AG04449 (cell line): ENCODE measurements around the gene PTX4.

Source experiments
- CTCF ChIA-PET: fragments of 350-600 bp; formaldehyde crosslinking; extraction: SDS; loops from one replicate; lab custom pipeline; 2021; ENCODE audit warnings: antibody characterized with exemption; lab: Yijun Ruan, JAX
- POLR2A ChIA-PET: fragments of 400-600, 350-600 bp; formaldehyde crosslinking; extraction: SDS; loops from one replicate; lab custom pipeline; 2020; ENCODE audit warnings: antibody characterized with exemption, inconsistent platforms; lab: Yijun Ruan, JAX
- DNase-seq: peaks from one replicate; pipeline ENCODE4 v3.0.0-alpha.2; 2010; ENCODE audit warnings: low read depth, low spot score
- H3K4me3 ChIP-seq: 2 replicates; pipeline ENCODE4 v1.5.1; 2011; ENCODE audit warnings: low read depth, mild to moderate bottlenecking, control low read depth, low read length
- CTCF ChIP-seq: IDR thresholded peaks from one replicate; pipeline ENCODE4 v1.5.1; 2011; ENCODE audit warnings: mild to moderate bottlenecking, moderate library complexity, low read length, control low read depth, inconsistent platforms; ENCODE audit not compliant: insufficient read depth; ENCODE audit errors: missing control alignments

Gene PTX4

DNA sequence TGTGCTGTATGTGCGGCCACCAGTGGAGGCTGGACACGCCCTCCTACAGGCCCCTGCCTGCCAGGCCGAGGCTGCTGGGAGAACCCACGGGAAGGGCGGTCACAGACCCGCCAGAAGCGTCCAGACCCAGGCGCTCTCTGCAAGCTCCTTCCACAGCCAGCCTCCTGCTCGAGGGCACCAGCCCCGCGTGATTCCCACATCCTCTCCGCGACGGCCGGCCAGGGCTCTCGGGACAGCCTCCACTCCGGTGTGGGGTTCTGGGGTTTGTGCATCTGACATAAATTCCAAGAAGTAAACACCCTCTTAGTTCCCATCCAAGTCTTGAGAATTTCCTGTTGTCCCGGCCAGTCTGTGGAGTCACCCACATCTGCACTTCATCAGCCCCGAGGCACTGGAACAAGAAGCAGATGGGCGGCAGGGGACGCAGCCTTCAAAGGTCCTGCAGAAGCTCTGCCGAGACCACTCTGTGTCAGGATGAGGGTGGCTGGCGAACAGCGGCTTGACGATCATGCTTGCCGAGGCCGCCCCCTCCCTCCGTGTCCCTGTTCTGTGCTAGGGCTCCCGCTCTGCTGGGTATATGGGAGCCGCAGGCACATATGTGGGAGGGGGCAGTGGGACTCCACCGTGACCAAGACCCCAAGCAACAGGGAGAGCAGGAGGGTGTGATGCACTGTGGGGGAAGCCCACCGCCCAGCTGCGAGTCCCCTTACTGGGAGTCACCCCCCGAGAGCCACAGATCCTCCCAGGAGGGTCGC, 42.3 kb upstream of the PTX4 start:
- TF ChIP-seq CTCF, result peak; percentile 11
- ChIA-PET CTCF (no interaction called here), POLR2A (no interaction called here)
- no peak overlapping the region for H3K4me3 ChIP-seq
- DNase-seq, result peak; percentile 37

GRCh38 chr16:1530349-1530882, 41.7 kb upstream of the PTX4 start:
- ChIA-PET POLR2A (no interaction called here), CTCF (no interaction called here)

DNA sequence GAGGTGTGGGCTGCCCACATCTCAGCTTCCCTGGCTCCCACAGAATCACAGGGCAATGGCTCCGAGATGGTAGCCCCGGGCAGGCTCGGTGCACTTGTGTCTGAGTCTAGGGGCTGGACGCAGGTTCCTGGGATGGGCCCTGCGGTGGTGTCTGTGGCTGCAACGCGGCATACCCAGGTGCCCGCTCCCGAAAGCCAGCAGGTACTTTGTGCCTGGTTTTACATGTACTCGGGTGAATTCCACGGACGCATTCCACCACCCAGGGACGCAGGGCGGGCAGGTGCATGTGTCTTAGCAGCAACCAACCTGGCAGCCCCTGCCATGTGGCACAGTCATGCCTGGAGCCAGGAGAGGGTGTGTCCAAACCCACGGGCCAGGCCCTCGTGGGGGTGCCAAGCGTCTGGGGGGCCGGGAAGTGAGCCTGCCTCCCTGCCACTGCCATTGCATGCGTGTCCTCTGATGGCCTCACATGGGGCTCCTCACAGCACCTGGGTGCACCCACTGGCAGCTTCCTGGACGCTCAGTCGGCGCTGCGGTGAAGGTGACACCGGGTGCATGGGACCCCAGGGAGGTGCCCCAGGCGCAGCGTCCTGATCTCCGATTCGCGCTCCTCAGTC, 40.3 kb upstream of the PTX4 start:
- ChIA-PET CTCF (interaction anchor here (1.5 kb wide), 1 partner anchor 35 kb away, joined by 5 read pairs; the partner anchor contains the start of gene TELO2), POLR2A (no interaction called here)
- DNase-seq, result no peak
- no peak for TF ChIP-seq CTCF
- H3K4me3 ChIP-seq, result no peak overlapping the region

More at GRCh38 chr16:1530349-1530882, 41.7 kb upstream of the PTX4 start:
- no peak for DNase-seq
- H3K4me3 ChIP-seq, result no peak overlapping the region
- TF ChIP-seq CTCF, result no peak

DNA sequence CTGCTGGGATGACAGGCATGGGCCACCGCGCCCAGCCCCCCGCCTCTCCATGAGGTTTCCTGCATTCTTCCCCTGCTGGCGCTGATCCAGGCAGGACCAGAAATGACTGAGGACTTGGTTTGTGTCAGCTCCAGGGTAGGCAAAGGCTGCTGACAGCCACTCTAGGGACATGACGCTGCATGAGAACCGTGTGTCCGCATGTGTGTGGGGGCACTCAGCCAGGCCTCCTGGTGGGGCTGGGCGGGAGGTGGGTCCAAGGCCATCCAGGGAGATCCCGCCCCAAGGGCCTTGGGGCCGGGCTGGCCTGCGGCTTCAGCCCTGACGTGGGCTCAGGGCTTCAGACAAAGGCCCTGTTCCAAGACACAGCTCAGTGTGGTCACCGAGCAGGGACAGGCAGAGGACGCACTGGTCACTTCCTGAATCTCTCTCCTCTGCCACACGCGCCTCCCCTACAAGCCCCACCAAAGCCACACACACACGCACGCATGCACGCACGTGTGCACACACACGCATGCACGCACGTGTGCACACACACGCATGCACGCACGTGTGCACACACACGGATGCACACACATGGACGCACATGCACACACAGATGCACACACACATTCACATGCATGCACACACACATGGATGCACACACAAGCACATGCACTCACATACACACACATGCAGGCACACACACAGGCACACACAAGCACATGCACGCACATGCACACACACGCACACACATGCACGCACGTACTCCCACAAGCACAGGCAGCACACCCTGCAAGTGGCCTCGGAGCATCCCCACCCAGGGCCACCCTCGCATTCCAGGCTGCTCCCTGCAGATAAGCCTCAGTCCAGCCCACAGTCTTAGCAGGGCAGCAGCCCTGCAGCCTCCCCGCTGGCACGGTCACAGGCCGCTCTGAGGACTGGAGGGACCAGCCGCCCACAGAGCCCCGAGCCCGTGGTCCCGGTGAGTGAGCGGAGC, 39.4 kb upstream of the PTX4 start:
- no peak for DNase-seq
- no peak overlapping the region for H3K4me3 ChIP-seq
- TF ChIP-seq CTCF, result no peak
- ChIA-PET POLR2A (no interaction called here), CTCF (interaction anchor here (1.5 kb wide), 1 partner anchor 34 kb away, joined by 5 read pairs; the partner anchor contains the start of gene TELO2)

GRCh38 chr16:1526608-1527555, 38.1 kb upstream of the PTX4 start:
- no peak overlapping the region for H3K4me3 ChIP-seq
- ChIA-PET CTCF (no interaction called here), POLR2A (no interaction called here)
- DNase-seq, result no peak
- no peak for TF ChIP-seq CTCF
